GM21825 (cell line): ENCODE data around the gene RNU4-1.
A peak's percentile ranks its signal among the peaks of the same experiment; 100 is the strongest.
"Not testable (repeated sequence)": the region's sequence is repeated elsewhere in the genome, so short reads cannot be mapped to it uniquely, and the experiment has no call there.

ENCODE experiments used
- ATAC-seq: cut with Tn5 transposase; IDR thresholded peaks from one replicate; pipeline ENCODE4 v1.9.1; 2021; ENCODE audit warnings: mild to moderate bottlenecking, moderate library complexity; ENCODE audit not compliant: unreplicated experiment

Gene RNU4-1

GRCh38 chr12:120292661-120293531 is at the start of gene RNU4-1:
Gene RNU4-1, minus strand, starts transcription at chr12:120293237.
- peak; percentile 41 for ATAC-seq

- ATAC-seq, result no peak
Measured at GRCh38 chr12:120342175-120343038, 49.4 kb upstream of the RNU4-1 start.

- ATAC-seq, result no peak
Measured at GRCh38 chr12:120339256-120339655, 46.2 kb upstream of the RNU4-1 start.

GRCh38 chr12:120337730-120338129 is 44.7 kb upstream of the RNU4-1 start:
- no peak for ATAC-seq

- not testable (repeated sequence) for ATAC-seq
Measured at GRCh38 chr12:120336392-120336791, 43.4 kb upstream of the RNU4-1 start.

GRCh38 chr12:120335447-120335846 is 42.4 kb upstream of the RNU4-1 start:
- ATAC-seq, result not testable (repeated sequence)

- no peak for ATAC-seq
Measured at GRCh38 chr12:120332523-120332922, 39.5 kb upstream of the RNU4-1 start.

GRCh38 chr12:120332041-120332440 is 39.0 kb upstream of the RNU4-1 start:
- ATAC-seq, result no peak

- ATAC-seq, result no peak
Measured at GRCh38 chr12:120331390-120331789, 38.4 kb upstream of the RNU4-1 start.

- ATAC-seq, result no peak
Measured at GRCh38 chr12:120328228-120328627, 35.2 kb upstream of the RNU4-1 start.

GRCh38 chr12:120327593-120327992 is 34.6 kb upstream of the RNU4-1 start, which contains the start of gene PLA2G1B:
Gene PLA2G1B, minus strand, starts transcription at chr12:120327779. Its CDS starts 26 bp downstream, at chr12:120327753.
- ATAC-seq, result no peak

- no peak for ATAC-seq
Measured at GRCh38 chr12:120324841-120325417, 31.9 kb upstream of the RNU4-1 start.

- no peak for ATAC-seq
Measured at GRCh38 chr12:120323772-120324171, 30.7 kb upstream of the RNU4-1 start.

GRCh38 chr12:120321382-120322202 is 28.6 kb upstream of the RNU4-1 start:
- ATAC-seq, result no peak

GRCh38 chr12:120317224-120318105 is 24.4 kb upstream of the RNU4-1 start:
- peak; percentile 98 for ATAC-seq

- no peak for ATAC-seq
Measured at GRCh38 chr12:120316798-120317223, 23.8 kb upstream of the RNU4-1 start.

GRCh38 chr12:120314220-120314619 is 21.2 kb upstream of the RNU4-1 start:
- no peak for ATAC-seq

GRCh38 chr12:120301962-120302815 is 9.2 kb upstream of the RNU4-1 start, which contains the start of gene SIRT4:
Gene SIRT4, plus strand, starts transcription at chr12:120302321. Its CDS starts 1,241 bp downstream, at chr12:120303562.
- ATAC-seq, result peak; percentile 92

GRCh38 chr12:120292411-120292660 is 701 bp downstream of the RNU4-1 start:
- ATAC-seq, result peak; percentile 1
